ENCODE data around the gene IFI27.

IFI27 gene

GRCh38 chr14:94103554-94104150, 6.9 kb upstream of the IFI27 start:
- no peak for DNase-seq

GRCh38 chr14:94104731-94105130, 5.8 kb upstream of the IFI27 start:
- DNase-seq = no peak

- DNase-seq = no peak
Observed at GRCh38 chr14:94109915-94110250, 653 bp upstream of the IFI27 start.

- no peak for DNase-seq
Observed at GRCh38 chr14:94111276-94112095, 950 bp downstream of the IFI27 start.

- no peak for DNase-seq
Observed at GRCh38 chr14:94112513-94113063, 2.1 kb downstream of the IFI27 start.

- no peak for DNase-seq
Observed at GRCh38 chr14:94113073-94113472, 2.5 kb downstream of the IFI27 start.

- no peak for DNase-seq
Observed at GRCh38 chr14:94113490-94113889, 3.0 kb downstream of the IFI27 start.

GRCh38 chr14:94113908-94114588, 3.5 kb downstream of the IFI27 start:
- no peak for DNase-seq

GRCh38 chr14:94114589-94115057, 4.1 kb downstream of the IFI27 start:
- DNase-seq = no peak

- no peak for DNase-seq
Observed at GRCh38 chr14:94115058-94115591, 4.6 kb downstream of the IFI27 start.

- DNase-seq = no peak
Observed at GRCh38 chr14:94115631-94116030, 5.1 kb downstream of the IFI27 start.

GRCh38 chr14:94116701-94117100, 6.2 kb downstream of the IFI27 start:
- no peak for DNase-seq

- no peak for DNase-seq
Observed at GRCh38 chr14:94117856-94118255, 7.3 kb downstream of the IFI27 start.

GRCh38 chr14:94119071-94119470, 8.5 kb downstream of the IFI27 start:
- no peak for DNase-seq

GRCh38 chr14:94120667-94121340, 10.3 kb downstream of the IFI27 start:
- DNase-seq = no peak

GRCh38 chr14:94121485-94121884, 10.9 kb downstream of the IFI27 start:
- DNase-seq = no peak

- DNase-seq = no peak
Observed at GRCh38 chr14:94122438-94122837, 11.9 kb downstream of the IFI27 start.

GRCh38 chr14:94123296-94123695, 12.8 kb downstream of the IFI27 start:
- DNase-seq = no peak

GRCh38 chr14:94123868-94124267, 13.3 kb downstream of the IFI27 start:
- DNase-seq = no peak

- DNase-seq = no peak
Observed at GRCh38 chr14:94124582-94125377, 14.2 kb downstream of the IFI27 start.

GRCh38 chr14:94125659-94126418, 15.3 kb downstream of the IFI27 start:
- no peak for DNase-seq

Measured in CD4-positive, alpha-beta T cell treated with Interleukin-6 for 4 hours (primary cell).